ENCODE data around the gene HDAC5. TPM values are rescaled to one million over a fixed set of nuclear protein-coding genes. Genes with fewer than 3 reads are reported as not detected.
A peak's percentile ranks its signal among the peaks of the same experiment; 100 is the strongest.

HDAC5 gene
- total RNA-seq, 1 donor from 2014 or later: 81.4 TPM

DNA sequence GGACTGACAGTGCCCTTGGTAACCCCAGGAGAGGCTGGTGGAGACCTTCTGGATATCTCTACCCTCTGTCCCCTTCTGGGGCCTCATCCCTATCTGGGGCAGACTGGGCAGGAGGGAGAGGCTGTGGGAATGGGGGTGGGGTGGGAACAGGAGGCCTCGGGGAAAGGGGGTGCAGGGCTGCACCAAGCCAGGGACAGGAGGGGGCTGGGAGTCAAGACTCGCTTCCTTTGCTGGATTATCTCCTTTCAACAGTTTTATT lies 28.1 kb downstream of the HDAC5 start:
- no peak for ATAC-seq
- intact Hi-C loops (cut with micrococcal nuclease): no loop called here
- no peak for DNase-seq

DNA sequence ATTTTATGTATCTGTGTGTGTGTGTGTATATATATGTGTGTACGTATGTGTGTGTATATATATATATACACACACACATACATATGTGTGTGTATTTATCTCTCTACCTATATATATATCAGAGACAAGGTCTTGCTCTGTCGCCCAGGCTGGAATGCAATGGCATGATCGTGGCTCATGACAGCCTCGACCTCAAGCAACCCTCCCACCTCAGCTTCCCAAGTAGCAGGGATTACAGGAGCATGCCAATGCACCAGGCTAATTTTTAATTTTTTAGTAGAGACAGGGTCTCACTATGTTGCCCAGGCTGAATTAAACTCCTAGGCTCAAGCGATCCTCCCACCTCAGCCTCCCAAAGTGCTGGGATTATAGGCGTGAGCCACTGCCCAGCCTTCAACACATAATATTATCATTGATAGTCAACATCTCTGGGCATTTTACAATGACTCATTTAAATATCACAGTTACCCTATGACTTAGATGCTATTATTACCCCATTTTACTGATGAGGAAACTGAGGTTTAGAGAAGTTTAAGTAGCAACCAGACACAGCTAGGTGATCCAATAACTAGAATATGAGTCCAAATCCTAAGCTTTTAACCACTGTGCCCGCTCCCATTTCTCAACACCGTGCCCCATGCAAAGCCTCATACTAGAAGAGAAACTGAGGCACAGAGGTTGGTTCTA lies 28.6 kb downstream of the HDAC5 start:
- ATAC-seq: no peak
- no peak for DNase-seq
- intact Hi-C loops (cut with micrococcal nuclease): no loop called here

DNA sequence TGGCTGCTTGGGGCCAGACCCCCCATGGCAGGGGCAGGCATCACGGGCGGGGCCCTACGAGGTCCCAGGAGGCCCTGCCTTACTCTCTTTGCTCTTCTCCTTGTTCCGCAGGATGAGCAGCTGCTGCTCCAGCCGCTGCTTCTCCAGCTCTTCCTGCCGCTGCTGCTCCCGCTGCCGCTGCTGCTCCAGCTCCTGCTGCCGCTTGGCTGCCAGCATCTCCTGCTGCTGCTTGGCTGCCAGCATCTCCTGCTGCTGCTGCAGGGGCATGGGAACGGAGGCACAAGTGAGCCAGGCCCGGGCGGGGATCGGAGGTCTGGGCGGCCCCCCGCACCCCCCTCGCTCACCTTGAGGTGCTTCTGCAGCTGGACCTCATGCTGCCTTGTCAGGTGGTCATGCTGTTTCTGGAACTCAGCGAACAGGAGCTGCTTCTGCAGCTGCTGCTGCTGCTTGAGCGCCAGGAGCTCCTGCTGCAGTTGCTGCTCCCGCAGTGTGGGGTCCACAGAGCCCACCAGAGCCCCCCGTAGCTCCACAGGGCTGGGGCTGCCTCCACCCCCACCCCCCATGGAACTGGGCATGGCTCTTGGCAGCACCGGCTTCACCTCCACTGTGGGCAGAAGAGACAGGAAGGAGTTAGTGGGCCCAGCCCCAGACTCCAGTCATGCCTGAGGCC lies 30.1 kb downstream of the HDAC5 start:
- no peak for ATAC-seq
- no peak for DNase-seq
- intact Hi-C loops (cut with micrococcal nuclease): no loop called here

DNA sequence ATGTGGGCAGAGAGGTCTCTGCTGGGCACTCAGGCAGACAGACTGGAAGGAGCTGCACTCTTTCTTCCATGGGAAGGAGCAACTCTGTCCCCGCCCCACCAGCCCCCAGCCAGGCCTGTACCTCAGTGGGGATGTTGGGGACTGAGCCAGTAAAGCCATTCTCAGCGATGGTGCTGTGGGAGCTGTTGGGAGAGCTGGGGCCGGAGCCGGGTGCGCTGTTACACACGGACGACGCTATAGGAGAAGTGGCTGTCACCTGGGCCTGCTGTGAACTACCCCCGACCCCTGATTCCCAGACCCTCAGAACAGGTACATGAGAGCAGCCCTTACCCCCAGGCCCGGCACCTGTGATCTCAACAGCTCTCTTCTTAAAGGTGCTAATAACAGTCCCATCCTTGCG lies 31.4 kb downstream of the HDAC5 start:
- ATAC-seq: no peak
- DNase-seq: no peak
- intact Hi-C loops (cut with micrococcal nuclease): no loop called here

DNA sequence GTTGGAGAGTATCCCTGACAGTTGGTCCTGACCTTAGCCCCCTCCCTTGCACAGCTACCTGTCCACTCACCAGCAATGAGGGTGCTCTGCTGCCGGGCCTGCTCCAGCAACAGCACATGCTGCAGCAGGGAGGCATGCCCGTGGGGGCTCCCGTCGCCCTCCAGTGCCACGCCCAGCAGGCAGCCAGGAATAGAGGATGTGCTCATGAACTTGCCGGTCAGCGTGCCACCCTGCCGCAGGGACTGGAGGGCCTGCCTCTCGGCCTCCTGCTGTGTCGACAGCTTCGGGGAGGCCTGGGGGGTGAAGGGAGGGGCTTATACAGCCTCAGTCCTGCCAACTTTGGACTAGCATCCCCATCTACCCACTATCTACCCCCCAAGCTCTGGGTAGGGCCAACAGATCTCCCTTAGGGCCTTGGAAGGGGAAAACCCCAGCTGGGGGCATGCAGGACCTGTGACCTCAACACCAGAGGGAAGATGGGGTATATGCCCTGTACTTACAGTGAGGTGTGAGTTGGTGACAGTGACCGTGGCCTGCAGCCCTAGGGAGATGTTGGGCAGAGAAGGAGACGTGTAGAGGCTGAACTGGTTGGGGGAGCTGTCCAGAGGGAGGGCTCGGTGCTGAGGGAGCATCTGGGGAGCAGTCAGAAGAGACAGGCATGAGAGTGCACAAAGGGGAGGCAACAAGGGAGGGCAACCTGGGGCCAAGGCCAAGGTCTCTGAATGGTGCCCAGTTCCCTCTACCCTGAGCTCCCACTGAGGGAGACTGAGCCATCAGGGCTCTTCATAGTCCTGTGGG lies 32.0 kb downstream of the HDAC5 start:
- DNase-seq (no peak), ATAC-seq (no peak)
- intact Hi-C loops (cut with micrococcal nuclease): no loop called here

DNA sequence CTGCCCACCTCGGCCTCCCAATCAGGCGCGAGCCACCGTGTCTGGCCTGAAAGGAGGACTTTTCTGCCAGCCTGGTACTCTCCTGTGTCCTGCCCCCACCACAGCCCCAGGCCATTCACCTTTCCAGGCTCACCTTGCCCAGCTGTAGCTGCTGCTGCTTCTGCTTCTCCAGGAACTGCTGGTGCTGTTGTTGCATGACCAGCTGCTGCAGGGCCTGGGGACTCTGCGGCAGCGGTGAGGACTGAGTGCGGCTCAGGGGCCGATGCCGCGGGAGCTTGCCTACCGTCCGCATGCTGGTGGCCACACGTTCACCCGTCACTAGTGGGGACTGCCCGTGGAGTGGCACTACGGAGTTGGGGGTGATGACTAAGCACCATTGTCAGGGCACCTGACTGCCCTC lies 35.2 kb downstream of the HDAC5 start:
- ATAC-seq (no peak), DNase-seq (no peak)
- intact Hi-C loops (cut with micrococcal nuclease): no loop called here

DNA sequence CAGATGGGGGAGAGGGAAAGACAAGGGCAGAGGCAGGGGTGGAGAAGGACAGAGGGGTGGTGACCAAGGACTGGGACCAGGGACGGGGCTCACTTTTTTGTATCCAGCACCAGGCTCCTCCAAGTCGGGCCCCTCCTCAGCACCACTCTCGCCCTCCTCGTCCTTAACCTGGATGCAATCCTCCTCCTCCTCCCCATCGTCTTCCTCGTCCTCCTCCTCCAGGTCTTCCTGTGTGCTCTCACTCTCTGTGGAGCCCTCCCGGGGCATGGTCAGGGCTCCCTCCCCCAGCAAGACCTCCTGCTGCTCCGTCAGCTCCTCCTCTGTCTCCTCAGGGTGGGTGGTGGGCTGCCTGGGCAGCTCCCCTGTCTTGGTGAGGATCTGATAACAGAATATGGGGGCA lies 36.1 kb downstream of the HDAC5 start:
- intact Hi-C loops (cut with micrococcal nuclease): no loop called here
- DNase-seq (no peak), ATAC-seq (no peak)

DNA sequence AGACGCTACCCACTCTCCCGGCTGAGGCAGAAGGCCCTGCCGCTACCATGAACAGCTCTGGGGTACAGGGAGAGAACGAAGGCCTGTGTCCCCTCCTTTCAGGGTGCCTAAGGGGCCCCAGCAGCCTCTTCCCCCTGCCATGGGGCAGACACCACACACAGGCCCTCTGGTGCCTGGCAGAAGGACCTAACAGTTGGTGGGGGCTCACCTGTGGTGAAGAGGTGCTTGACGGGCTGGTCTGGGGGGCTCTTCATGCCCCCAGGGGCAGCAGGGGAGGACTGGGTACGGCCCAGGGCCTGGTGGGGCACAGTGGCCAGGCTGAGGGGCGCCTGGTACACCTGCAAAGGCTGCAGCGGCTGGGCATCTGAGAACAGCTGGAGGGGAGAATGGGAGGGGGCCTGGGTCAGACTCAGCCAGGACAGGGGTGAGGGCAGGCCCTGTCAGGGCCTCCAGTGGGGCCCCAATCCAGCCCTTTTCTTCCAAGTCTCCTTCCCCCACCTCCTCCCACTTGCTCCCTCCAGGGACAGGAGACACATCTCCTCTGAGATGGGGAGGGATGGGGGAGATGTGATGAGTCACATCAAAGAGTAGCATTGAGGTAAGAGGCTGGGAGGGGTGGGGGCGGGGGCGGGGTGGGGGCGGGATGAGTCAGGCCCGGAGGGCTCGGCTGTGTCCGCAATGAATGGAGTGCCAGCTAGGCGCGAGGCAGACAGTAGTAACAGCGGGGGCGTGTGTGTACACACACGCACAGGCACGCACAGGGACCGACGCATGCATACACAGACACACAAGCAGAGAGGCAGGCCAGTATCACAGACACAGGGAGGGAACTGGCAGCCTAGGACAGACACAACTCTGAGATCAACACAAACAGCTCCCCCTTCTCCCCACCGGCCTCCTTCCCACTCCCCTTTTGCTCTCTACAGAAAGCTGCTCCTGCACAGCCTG lies 36.8 kb downstream of the HDAC5 start:
- ATAC-seq (peak; percentile 6), DNase-seq (no peak)
- intact Hi-C loops (cut with micrococcal nuclease): no loop called here

DNA sequence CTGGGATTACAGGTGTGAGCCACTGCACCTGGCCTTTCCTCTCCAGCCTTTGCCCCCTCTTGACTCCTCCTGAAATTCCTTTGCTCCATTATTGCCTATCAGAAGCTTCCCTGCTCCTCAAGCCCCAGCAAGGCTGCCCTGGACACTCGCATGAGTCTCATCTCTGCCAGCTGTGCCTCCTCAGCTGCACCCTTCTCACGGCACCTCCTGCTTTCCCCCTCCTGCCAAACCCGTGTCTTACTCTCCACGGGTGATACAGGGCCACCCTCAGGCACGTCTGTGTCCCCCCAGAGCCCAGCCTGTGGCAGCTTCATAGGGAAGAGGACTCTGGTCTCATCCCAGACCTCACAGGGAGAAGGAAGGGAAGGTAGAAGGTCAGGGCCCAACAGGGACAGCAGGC lies 37.5 kb downstream of the HDAC5 start:
- no peak for ATAC-seq
- intact Hi-C loops (cut with micrococcal nuclease): no loop called here
- DNase-seq: no peak

DNA sequence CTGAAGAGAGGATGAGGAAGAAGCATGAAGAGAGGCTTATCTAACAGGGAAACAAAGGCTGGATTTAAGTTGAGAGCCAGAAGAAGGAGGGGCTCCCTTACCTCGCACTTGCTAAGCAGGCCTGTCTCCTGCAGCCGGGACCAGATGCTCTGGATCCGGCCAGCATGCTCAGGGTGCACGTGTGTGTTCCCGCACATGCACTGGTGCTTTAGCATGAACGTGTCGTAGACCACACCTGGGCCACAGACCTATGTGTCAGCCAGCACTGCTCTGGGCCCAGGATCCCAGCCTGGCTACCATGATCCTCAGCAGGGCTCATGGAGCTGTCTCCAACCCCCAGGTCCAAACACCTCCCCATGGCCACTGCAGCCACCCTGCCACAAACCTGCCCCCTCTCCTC lies 38.5 kb downstream of the HDAC5 start:
- DNase-seq: no peak
- intact Hi-C loops (cut with micrococcal nuclease): no loop called here
- ATAC-seq: no peak

DNA sequence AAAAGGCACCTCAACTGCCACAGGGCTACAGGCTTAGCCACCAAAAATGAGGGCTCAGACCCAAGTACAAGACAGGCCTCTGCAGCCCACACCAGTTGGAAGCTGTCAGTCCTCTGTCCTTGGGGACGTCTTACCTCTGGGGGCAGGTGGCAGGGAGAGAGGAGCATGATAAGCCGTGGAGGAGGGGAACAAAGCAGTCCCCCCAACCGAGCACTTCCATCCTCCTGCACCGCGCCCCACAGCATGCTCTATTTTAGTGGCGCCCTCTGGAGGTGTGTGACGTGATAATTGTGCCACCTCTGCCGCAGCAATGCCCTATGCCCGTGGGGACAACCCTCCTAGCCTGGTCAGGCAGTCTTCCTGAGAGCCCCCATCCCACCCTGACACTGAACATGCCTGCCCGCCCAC lies 39.3 kb downstream of the HDAC5 start:
- DNase-seq: no peak
- no peak for ATAC-seq
- intact Hi-C loops (cut with micrococcal nuclease): no loop called here

DNA sequence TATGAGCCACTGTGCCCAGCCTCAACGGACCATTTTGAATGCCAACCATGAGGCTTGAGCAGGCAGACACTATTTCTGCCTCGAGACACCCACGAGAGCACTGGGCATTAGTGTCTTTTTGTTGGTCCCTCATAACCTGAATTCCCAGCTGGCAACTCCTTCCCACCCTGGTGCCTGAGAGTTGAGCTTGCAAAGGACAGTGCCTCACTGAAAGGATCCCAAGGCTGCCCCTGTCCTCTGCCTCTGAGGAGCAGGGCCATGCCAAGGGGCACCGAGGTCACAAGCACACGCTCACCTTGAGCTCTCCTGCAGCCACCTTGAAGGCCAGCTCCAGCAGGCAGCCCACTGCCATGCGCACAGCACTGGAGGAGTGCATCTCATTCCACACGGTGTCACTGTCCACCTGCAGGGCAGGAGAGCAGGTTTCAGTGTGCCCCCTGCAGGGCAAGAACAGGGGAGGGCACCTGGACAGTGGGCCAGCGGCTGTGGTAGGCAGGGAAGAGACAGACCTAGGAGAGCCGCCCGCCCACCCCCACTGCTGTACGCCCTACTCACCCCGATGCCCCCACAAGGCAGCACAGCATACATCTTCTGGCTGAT lies 40.1 kb downstream of the HDAC5 start:
- peak; percentile 57 for ATAC-seq
- intact Hi-C loops (cut with micrococcal nuclease): no loop called here
- DNase-seq: no peak

DNA sequence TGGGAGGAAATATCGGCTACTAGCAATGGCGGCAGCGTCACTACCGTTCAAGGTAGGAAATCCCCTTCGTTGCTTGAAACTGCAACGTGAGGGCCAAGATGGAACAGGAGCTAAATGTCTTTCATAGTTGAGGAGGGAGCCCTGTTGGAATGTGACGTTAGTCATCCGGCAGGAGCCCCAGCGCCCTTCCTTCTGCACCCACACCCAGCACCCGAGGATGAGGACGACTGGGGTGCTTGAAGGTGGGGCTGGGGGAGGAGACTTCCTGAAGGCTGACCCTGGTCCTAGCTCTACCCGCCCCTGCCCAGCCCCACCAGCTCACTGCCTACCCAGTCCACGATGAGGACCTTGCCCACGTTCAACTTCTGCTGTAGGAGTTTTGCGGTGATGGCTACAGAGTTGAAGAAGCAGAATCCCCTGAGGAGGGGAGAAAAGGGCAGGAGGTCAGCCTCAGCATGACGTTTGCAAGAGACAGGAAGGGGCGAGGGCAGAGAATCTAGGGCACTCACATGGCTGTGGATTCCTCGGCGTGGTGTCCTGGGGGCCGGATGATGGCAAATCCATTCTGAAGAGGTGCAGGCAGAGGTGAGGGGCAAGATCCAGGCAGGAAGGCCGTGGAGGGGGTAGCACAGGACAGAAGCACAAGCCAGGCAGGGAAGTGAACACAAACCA lies 41.0 kb downstream of the HDAC5 start:
- intact Hi-C loops (cut with micrococcal nuclease): no loop called here
- ATAC-seq (no peak), DNase-seq (no peak)

DNA sequence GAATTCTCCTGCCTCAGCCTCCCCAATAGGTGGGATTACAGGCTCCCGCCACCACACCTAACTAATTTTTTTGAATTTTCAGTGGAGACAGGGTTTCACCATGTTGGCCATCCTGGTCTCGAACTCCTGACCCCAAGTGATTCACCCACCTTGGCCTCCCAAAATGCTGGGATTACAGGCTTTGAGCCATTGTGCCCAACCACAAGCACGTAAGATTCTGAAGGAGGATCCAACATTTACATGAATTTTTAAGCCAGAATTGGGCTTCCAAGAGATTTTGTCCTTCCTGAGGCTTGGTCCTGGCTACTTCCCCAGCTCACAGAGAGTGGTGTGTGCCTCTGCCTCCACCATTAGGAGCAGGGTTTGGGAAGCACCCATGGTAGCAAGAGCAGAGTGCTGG lies 41.8 kb downstream of the HDAC5 start:
- ATAC-seq (no peak), DNase-seq (no peak)
- intact Hi-C loops (cut with micrococcal nuclease): no loop called here

DNA sequence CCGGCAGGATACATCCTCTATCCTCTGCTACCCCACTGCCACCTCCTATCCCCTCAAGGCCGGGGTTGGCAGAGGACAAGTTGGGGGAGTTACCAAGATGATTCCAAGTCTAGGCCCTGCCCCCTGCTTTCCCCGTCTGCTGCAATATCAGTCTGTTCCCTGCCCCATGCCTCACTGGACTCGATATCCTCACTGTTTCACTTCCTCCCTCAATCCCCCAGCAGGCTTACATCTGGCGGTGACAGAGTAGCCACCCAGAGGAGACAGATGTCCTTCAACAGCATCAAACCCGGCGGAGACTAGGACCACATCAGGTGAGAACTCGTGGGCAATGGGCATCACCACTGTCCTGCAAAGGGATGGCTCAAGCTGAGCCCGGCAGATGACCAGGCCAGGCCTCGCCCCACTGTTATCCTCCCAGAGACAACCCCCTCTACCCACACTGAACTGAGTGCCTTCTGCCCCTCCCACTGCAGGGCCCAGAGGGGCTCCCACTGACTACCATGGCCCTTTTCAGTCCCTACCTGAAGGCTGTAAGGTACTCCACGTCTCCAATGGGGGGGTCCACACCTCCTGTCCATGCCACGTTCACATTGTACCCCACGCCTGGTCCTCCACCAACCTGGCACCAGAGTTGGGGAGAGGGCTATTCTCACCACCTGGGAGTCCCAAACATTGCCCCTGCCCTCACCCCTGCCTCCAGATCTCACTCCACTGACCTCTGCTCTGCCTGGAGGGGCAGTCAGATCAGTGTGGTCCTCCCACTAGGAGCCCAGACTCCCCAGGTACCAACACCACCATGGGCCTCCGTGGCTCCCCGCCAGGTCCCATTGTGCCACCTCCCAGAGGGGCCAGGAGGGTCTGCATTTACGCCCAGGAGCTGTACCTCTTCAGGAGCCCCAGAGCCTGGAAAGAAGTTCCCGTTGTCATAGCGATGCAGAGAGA lies 43.3 kb downstream of the HDAC5 start:
- DNase-seq: no peak
- intact Hi-C loops (cut with micrococcal nuclease): no loop called here
- no peak for ATAC-seq

DNA sequence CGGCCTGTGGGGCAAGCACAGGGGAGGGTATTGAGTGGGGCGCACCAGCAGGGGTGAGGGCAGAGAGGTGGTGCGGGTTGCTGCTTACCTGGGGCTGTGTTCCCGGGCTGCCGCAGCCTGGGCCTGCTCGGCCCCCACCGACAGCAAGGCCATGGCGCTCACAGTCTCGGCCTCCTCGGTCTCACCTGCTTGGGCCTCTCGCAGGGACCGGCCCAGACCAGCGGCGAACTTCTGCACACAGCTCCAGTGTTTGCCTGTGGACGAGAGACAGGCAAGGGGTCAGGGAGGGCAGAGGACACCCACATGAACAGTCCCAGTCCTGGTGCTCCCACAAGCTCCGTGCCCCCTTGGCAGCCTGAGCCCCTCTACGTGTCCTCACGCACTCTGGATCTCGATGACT lies 45.0 kb downstream of the HDAC5 start:
- DNase-seq: no peak
- no peak for ATAC-seq
- intact Hi-C loops (cut with micrococcal nuclease): no loop called here

DNA sequence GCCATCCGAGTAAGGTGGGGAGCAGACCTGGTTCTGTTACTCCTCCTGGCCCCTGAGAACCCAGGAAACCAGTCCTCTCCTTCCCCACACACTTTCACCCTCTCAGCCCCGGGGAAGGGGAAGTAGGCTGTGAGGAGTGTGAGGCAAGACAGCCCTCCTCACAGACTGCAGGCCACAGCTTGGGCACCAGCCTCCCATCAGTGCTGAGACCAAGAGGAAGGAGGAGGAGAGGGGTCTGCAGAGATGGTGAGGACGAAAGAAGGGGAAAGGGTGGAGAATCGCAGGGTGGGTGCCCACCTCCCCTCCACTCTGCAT lies 45.9 kb downstream of the HDAC5 start:
- intact Hi-C loops (cut with micrococcal nuclease): no loop called here
- no peak for DNase-seq
- no peak for ATAC-seq
